OCI-LY7 (cell line): ENCODE measurements around the gene NPVF. TPM values are rescaled to one million over a fixed set of nuclear protein-coding genes. Genes with fewer than 3 reads are reported as not detected.

ENCODE experiments used
- BruUV-seq: library from RNA; stranded (reverse); fragments of 400-500 nt; replicated peaks from 2 replicates; lab custom pipeline; 2021; lab: Mats Ljungman, UMichigan
- CTCF ChIA-PET: fragments of 300-600 bp; sonication (Branson Sonifier 250); formaldehyde crosslinking; loops from one replicate; lab custom pipeline; 2022; ENCODE audit warnings: antibody characterized with exemption; ENCODE audit not compliant: unreplicated experiment; lab: Charles Lee
- POLR2A ChIA-PET: fragments of 300-600 bp; sonication (Branson Sonifier 250); formaldehyde crosslinking; loops from one replicate; lab custom pipeline; 2022; ENCODE audit warnings: antibody characterized with exemption; lab: Charles Lee
- DNase-seq: peaks from one replicate; pipeline ENCODE4 v3.0.0-alpha.2; 2015; ENCODE audit warnings: low spot score
- H2AFZ ChIP-seq: fragments of 200-600 bp; sonication (generic), shearing (Covaris generic); 2 replicates; pipeline ENCODE4 v1.6.1; 2014; ENCODE audit warnings: mild to moderate bottlenecking, antibody characterized with exemption, low read length, moderate library complexity
- H3K27ac ChIP-seq: fragments of 200-600 bp; sonication (generic); 2 replicates; pipeline ENCODE4 v1.5.1; 2014; ENCODE audit warnings: mixed run types, low read depth, mild to moderate bottlenecking, moderate library complexity, low read length, inconsistent platforms; ENCODE audit not compliant: poor library complexity, severe bottlenecking
- H3K36me3 ChIP-seq: fragments of 200-600 bp; sonication (generic); 2 replicates; pipeline ENCODE4 v1.6.1; 2014; ENCODE audit warnings: mild to moderate bottlenecking, antibody characterized with exemption, low read length, moderate library complexity, mixed read lengths; ENCODE audit not compliant: insufficient read depth
- H3K4me1 ChIP-seq: fragments of 200-600 bp; sonication (generic); 2 replicates; pipeline ENCODE4 v1.5.1; 2014; ENCODE audit warnings: mild to moderate bottlenecking, low read length; ENCODE audit not compliant: insufficient read depth, poor library complexity, severe bottlenecking
- H3K4me2 ChIP-seq: fragments of 200-600 bp; sonication (generic); 2 replicates; pipeline ENCODE4 v1.6.1; 2014; ENCODE audit warnings: mild to moderate bottlenecking, low read length
- H3K4me3 ChIP-seq: fragments of 200-600 bp; sonication (generic); 2 replicates; pipeline ENCODE4 v1.5.1; 2014; ENCODE audit warnings: mild to moderate bottlenecking, low read depth, low read length; ENCODE audit not compliant: poor library complexity, severe bottlenecking
- H3K79me2 ChIP-seq: fragments of 200-600 bp; sonication (generic); 2 replicates; pipeline ENCODE4 v1.6.1; 2016; ENCODE audit warnings: low read depth, mild to moderate bottlenecking, low read length, moderate library complexity, mixed read lengths; ENCODE audit not compliant: insufficient read depth
- H3K9me2 ChIP-seq: fragments of 200-600 bp; sonication (generic); 2 replicates; pipeline ENCODE4 v1.6.1; 2016; ENCODE audit warnings: mild to moderate bottlenecking, low read length, mixed read lengths; ENCODE audit not compliant: insufficient read depth
- H3K9me3 ChIP-seq: fragments of 200-600 bp; sonication (generic); 2 replicates; pipeline ENCODE4 v1.6.1; 2014; ENCODE audit warnings: mild to moderate bottlenecking, mixed run types, low read length, mixed read lengths
- H4K20me1 ChIP-seq: fragments of 200-600 bp; sonication (generic); 2 replicates; pipeline ENCODE4 v1.6.1; 2014; ENCODE audit warnings: mild to moderate bottlenecking, antibody characterized with exemption, low read length, moderate library complexity, mixed read lengths; ENCODE audit not compliant: insufficient read depth
- EZH2phosphoT487 ChIP-seq: fragments of 200-600 bp; sonication (generic); IDR thresholded peaks from 2 replicates; pipeline ENCODE4 v1.6.1; 2018; ENCODE audit warnings: low read depth, borderline replicate concordance, mild to moderate bottlenecking, mixed run types, antibody characterized with exemption, low read length, moderate library complexity, mixed read lengths
- intact Hi-C: fragments of 100-400 bp; cut with micrococcal nuclease; formaldehyde crosslinking; loops from one replicate; pipeline ENCODE4 v1.10.0; 2022; ENCODE audit not compliant: unreplicated experiment
- total RNA-seq, 2 experiments: library from RNA; depleted of rRNA in 1 of 2; stranded (reverse); fragments of >200 nt in 1 of 2; shearing (Covaris generic) in 1 of 2; gene quantifications; 2 replicates each; pipeline ENCODE4 v1.2.3, GENCODE V29; 2014 to 2022
- TF ChIP-seq, protein P1 (sequence below): fragments of 200-600 bp; sonication (generic); conservative IDR thresholded peaks from 2 replicates; pipeline ENCODE4 v1.5.1; 2014; ENCODE audit warnings: mild to moderate bottlenecking, antibody characterized with exemption, low read length, moderate library complexity, mixed read lengths

The NPVF gene
- total RNA-seq, 2 experiments from 2014 or later: not detected

DNA sequence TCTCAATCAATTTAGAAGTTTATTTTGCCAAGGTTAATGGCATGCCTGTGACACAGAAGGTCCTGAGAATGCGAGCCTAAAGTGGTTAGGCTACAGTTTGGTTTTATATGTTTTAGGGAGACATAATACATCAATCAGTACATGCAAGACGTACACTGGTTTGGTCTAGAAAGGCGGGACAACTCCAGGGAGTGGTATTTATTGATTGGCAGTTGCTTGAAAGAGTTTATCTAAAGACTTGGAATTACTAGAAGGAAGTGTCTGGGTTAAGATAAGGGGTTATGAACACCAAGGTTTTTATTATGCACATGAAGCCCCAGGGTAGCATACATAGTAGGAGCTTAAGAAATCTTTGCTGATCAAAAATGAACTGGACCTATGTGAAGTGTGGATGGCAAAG is 21.5 kb downstream of the NPVF start:
- no peaks in the 10 kb centered on the region for H3K9me2 ChIP-seq
- H3K27ac ChIP-seq: no peak overlapping the region
- H3K4me1 ChIP-seq: peaks cover 18% of the 10 kb centered on the region
- H3K79me2 ChIP-seq: no peaks in the 10 kb centered on the region
- H4K20me1 ChIP-seq: no peaks in the 10 kb centered on the region
- no peak overlapping the region for H3K4me2 ChIP-seq
- no peak for TF ChIP-seq EZH2phosphoT487
- TF ChIP-seq, protein P1, sequence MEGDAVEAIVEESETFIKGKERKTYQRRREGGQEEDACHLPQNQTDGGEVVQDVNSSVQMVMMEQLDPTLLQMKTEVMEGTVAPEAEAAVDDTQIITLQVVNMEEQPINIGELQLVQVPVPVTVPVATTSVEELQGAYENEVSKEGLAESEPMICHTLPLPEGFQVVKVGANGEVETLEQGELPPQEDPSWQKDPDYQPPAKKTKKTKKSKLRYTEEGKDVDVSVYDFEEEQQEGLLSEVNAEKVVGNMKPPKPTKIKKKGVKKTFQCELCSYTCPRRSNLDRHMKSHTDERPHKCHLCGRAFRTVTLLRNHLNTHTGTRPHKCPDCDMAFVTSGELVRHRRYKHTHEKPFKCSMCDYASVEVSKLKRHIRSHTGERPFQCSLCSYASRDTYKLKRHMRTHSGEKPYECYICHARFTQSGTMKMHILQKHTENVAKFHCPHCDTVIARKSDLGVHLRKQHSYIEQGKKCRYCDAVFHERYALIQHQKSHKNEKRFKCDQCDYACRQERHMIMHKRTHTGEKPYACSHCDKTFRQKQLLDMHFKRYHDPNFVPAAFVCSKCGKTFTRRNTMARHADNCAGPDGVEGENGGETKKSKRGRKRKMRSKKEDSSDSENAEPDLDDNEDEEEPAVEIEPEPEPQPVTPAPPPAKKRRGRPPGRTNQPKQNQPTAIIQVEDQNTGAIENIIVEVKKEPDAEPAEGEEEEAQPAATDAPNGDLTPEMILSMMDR: no peak
- BruUV-seq: no TSS peak
- ChIA-PET POLR2A (interaction anchor here (1.4 kb wide), 1 partner anchor 14 kb away, joined by 4 read pairs; no protein-coding TSS in a partner anchor), CTCF (no interaction called here)
- H2AFZ ChIP-seq: no peak overlapping the region
- no peak for DNase-seq
- H3K9me3 ChIP-seq: peaks cover 9% of the 10 kb centered on the region
- H3K4me3 ChIP-seq: no peak overlapping the region
- no peaks in the 10 kb centered on the region for H3K36me3 ChIP-seq
- intact Hi-C loops: no loop called here

GRCh38 chr7:25196132-25196896 is 32.0 kb downstream of the NPVF start:
- peaks cover 9% of the 10 kb centered on the region; the same call in 1 of the 2 replicates for H3K9me3 ChIP-seq
- BruUV-seq: no TSS peak
- H3K4me3 ChIP-seq: no peak overlapping the region
- CTCF ChIA-PET: no interaction called here
- no peaks in the 10 kb centered on the region for H3K36me3 ChIP-seq
- no peaks in the 10 kb centered on the region for H3K79me2 ChIP-seq
- no peaks in the 10 kb centered on the region for H3K4me1 ChIP-seq
- DNase-seq: no peak
- H2AFZ ChIP-seq: no peak overlapping the region
- POLR2A ChIA-PET: no interaction called here
- no peak overlapping the region for H3K4me2 ChIP-seq
- H3K9me2 ChIP-seq: no peaks in the 10 kb centered on the region
- H3K27ac ChIP-seq: no peak overlapping the region
- TF ChIP-seq, protein P1: no peak
- no peak for TF ChIP-seq EZH2phosphoT487
- no peaks in the 10 kb centered on the region for H4K20me1 ChIP-seq
- intact Hi-C loops: no loop called here

DNA sequence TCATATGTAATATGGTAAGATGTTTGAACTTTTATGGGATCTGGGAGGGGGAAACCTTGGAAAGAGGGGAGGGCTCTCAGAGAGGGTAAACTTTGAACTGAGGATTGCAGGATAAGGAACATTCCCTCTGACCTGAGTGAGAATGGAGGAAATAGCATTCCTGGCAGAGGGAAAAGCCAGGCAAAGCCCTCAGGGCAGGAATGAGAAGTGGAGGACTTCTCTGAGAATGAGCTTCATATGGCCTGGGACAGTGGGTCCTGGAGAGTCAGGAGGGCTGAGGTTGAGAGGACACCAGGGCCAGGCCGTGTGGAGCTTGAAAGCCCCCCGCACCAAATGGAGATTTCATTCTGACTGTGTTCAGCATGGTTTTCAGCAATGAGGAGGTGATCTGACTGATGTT is 34.2 kb downstream of the NPVF start:
- Histone ChIP-seq H3K9me3 (peaks cover 9% of the 10 kb centered on the region; the same call in 1 of the 2 replicates), H3K79me2 (no peaks in the 10 kb centered on the region), H3K27ac (no peak overlapping the region), H3K36me3 (no peaks in the 10 kb centered on the region), H3K4me3 (no peak overlapping the region), H3K4me1 (no peaks in the 10 kb centered on the region), H4K20me1 (no peaks in the 10 kb centered on the region), H3K9me2 (no peaks in the 10 kb centered on the region), H2AFZ (no peak overlapping the region), H3K4me2 (no peak overlapping the region)
- no TSS peak for BruUV-seq
- POLR2A ChIA-PET: interaction anchor here (1.5 kb wide), 1 partner anchor 13 kb away, joined by 4 read pairs; no protein-coding TSS in a partner anchor
- TF ChIP-seq, protein P1: no peak
- CTCF ChIA-PET: no interaction called here
- DNase-seq: no peak
- intact Hi-C loops: no loop called here
